ENCODE measurements around the gene MYO1D. TPM values are rescaled to one million over a fixed set of nuclear protein-coding genes. Genes with fewer than 3 reads are reported as not detected.

The MYO1D gene
- total RNA-seq, 1 experiment from 2014 or later, result 29.9 TPM

DNA sequence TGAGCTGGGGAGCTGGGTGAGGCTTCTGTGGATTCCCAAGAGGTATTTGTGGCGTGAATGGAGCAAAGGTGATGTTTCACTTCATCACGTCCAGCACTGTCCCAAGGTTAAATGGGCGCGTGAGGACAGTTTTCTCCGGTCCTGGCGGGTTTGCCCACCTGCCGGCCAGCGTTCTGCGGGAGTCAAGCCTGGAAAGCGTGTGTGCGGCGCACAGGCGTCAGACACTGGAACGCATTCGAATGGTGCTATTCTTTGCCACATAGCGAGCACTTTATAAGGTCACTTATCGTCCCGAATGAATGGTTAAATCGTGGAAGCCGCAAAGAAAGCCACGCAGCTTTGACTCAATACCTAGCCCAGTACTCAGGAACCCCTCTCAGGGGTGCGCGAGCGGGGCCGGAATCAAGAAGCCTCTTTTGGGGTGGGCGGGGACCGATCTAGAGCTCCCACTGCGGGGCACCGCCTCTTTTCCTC lies 433.1 kb downstream of the MYO1D start:
- peaks cover 19% of the 10 kb centered on the region for H3K4me1 Mint-ChIP-seq
- CTCF ChIA-PET, result interaction anchor here (0.5 to 2.5 kb wide), 66 partner anchors 10 to 543 kb away, joined by 3 to 41 read pairs (median 4); partner anchors contain the start of genes CDK5R1, LRRC37B, RHOT1 and UTP6

More for the DNA sequence above, 433.1 kb downstream of the MYO1D start:
- H3K9me3 Mint-ChIP-seq, result peaks cover 13% of the 10 kb centered on the region
- peak overlapping the region; percentile 95 for H3K4me3 Mint-ChIP-seq
- TF ChIP-seq, protein P1, sequence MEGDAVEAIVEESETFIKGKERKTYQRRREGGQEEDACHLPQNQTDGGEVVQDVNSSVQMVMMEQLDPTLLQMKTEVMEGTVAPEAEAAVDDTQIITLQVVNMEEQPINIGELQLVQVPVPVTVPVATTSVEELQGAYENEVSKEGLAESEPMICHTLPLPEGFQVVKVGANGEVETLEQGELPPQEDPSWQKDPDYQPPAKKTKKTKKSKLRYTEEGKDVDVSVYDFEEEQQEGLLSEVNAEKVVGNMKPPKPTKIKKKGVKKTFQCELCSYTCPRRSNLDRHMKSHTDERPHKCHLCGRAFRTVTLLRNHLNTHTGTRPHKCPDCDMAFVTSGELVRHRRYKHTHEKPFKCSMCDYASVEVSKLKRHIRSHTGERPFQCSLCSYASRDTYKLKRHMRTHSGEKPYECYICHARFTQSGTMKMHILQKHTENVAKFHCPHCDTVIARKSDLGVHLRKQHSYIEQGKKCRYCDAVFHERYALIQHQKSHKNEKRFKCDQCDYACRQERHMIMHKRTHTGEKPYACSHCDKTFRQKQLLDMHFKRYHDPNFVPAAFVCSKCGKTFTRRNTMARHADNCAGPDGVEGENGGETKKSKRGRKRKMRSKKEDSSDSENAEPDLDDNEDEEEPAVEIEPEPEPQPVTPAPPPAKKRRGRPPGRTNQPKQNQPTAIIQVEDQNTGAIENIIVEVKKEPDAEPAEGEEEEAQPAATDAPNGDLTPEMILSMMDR (IDR thresholded peaks at IDR 0.05), result 0 out of 2 replicates have a peak, but pooled peaks have one; percentile 91
- 0 out of 2 replicates have a peak, but pooled peaks have one; percentile 36 for TF ChIP-seq GTF2I (CRISPR knock-in tag; conservative IDR thresholded peaks at IDR 0.05)
- TF ChIP-seq, protein P2, sequence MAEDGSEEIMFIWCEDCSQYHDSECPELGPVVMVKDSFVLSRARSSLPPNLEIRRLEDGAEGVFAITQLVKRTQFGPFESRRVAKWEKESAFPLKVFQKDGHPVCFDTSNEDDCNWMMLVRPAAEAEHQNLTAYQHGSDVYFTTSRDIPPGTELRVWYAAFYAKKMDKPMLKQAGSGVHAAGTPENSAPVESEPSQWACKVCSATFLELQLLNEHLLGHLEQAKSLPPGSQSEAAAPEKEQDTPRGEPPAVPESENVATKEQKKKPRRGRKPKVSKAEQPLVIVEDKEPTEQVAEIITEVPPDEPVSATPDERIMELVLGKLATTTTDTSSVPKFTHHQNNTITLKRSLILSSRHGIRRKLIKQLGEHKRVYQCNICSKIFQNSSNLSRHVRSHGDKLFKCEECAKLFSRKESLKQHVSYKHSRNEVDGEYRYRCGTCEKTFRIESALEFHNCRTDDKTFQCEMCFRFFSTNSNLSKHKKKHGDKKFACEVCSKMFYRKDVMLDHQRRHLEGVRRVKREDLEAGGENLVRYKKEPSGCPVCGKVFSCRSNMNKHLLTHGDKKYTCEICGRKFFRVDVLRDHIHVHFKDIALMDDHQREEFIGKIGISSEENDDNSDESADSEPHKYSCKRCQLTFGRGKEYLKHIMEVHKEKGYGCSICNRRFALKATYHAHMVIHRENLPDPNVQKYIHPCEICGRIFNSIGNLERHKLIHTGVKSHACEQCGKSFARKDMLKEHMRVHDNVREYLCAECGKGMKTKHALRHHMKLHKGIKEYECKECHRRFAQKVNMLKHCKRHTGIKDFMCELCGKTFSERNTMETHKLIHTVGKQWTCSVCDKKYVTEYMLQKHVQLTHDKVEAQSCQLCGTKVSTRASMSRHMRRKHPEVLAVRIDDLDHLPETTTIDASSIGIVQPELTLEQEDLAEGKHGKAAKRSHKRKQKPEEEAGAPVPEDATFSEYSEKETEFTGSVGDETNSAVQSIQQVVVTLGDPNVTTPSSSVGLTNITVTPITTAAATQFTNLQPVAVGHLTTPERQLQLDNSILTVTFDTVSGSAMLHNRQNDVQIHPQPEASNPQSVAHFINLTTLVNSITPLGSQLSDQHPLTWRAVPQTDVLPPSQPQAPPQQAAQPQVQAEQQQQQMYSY (CRISPR knock-in tag; IDR thresholded peaks at IDR 0.05), result no peak
- peak; percentile 95 for TF ChIP-seq ZNF121 (CRISPR knock-in tag; IDR thresholded peaks at IDR 0.05)
- no peak for DNase-seq (ENCODE audit: low spot score)
- H3K27ac Mint-ChIP-seq, result no peak overlapping the region
- peaks cover 29% of the 10 kb centered on the region for H3K27me3 Mint-ChIP-seq (ENCODE audit: low read depth)
- ATAC-seq, result no peak
- peaks cover 23% of the 10 kb centered on the region for H3K36me3 Mint-ChIP-seq
- POLR2A ChIA-PET, result interaction anchor here (0.9 to 1.7 kb wide), 5 partner anchors 9 to 216 kb away, joined by 3 to 8 read pairs (median 3); partner anchors contain the start of gene CDK5R1

Other genes starting within 250 kb of the MYO1D start
- 66.0 to 70.3 TPM (median 69.8 TPM) in 3 replicates for gene TMEM98, start 51.0 kb upstream of the MYO1D start, total RNA-seq (2021)
- gene SPACA3, start 114.7 kb upstream of the MYO1D start, total RNA-seq (2021), result not detected in 3 replicates